GM23338 (cell line): ENCODE data around the gene CHST6. TPM values are rescaled to one million over a fixed set of nuclear protein-coding genes. Genes with fewer than 3 reads are reported as not detected.

Experiments
- ATAC-seq: fragments of 200-7000 bp; cut with Tn5 transposase; 3 replicates; pipeline ENCODE4 v1.9.1; 2020
- DNase-seq: peaks from one replicate; pipeline ENCODE4 v3.0.0-alpha.2; 2015; ENCODE audit warnings: low spot score
- H2AFZ ChIP-seq: fragments of 200-600 bp; sonication (generic); 2 replicates; pipeline ENCODE4 v1.8.0; 2016; ENCODE audit warnings: antibody characterized with exemption, mild to moderate bottlenecking, moderate library complexity
- H3F3A ChIP-seq: fragments of 200-600 bp; sonication (generic); replicated peaks from 2 replicates; pipeline ENCODE4 v1.8.0; 2017; ENCODE audit warnings: antibody characterized with exemption, mixed run types, low read depth
- H3K27ac ChIP-seq: fragments of 200-600 bp; sonication (generic); 2 replicates; pipeline ENCODE4 v1.6.1; 2016; ENCODE audit warnings: low read depth
- H3K27me3 ChIP-seq: fragments of 200-600 bp; sonication (generic); 2 replicates; pipeline ENCODE4 v1.8.0; 2016; ENCODE audit warnings: mild to moderate bottlenecking, mixed run types, moderate library complexity; ENCODE audit not compliant: insufficient read depth
- H3K36me3 ChIP-seq: fragments of 200-600 bp; sonication (generic); 2 replicates; pipeline ENCODE4 v1.8.0; 2016; ENCODE audit warnings: mild to moderate bottlenecking; ENCODE audit not compliant: insufficient read depth
- H3K4me1 ChIP-seq: fragments of 200-600 bp; sonication (generic); 2 replicates; pipeline ENCODE4 v1.8.0; 2016; ENCODE audit warnings: mild to moderate bottlenecking, moderate library complexity; ENCODE audit not compliant: insufficient read depth
- H3K4me2 ChIP-seq: fragments of 200-600 bp; sonication (generic); 2 replicates; pipeline ENCODE4 v1.7.1; 2017; ENCODE audit warnings: mixed run types
- H3K4me3 ChIP-seq: fragments of 200-600 bp; sonication (generic); 2 replicates; pipeline ENCODE4 v1.6.1; 2016; ENCODE audit warnings: mixed run types
- H3K79me2 ChIP-seq: fragments of 200-600 bp; sonication (generic); replicated peaks from 2 replicates; pipeline ENCODE4 v1.8.0; 2017; ENCODE audit warnings: mild to moderate bottlenecking; ENCODE audit not compliant: insufficient read depth
- H3K9me2 ChIP-seq: fragments of 200-600 bp; sonication (generic); 2 replicates; pipeline ENCODE4 v1.8.0; 2017; ENCODE audit not compliant: insufficient read depth
- H4K20me1 ChIP-seq: fragments of 200-600 bp; sonication (generic); replicated peaks from 2 replicates; pipeline ENCODE4 v1.8.0; 2017; ENCODE audit warnings: mild to moderate bottlenecking; ENCODE audit not compliant: insufficient read depth
- H3K27ac Mint-ChIP-seq: 2 replicates; pipeline ENCODE4 v1.8.0; 2020; ENCODE audit warnings: inconsistent platforms, mild to moderate bottlenecking, moderate library complexity, mixed read lengths
- H3K27me3 Mint-ChIP-seq: 3 replicates; pipeline ENCODE4 v1.8.0; 2022; ENCODE audit warnings: low read depth, mild to moderate bottlenecking, moderate library complexity, mixed read lengths, inconsistent platforms; ENCODE audit not compliant: insufficient read depth, poor library complexity
- H3K36me3 Mint-ChIP-seq: 3 replicates; pipeline ENCODE4 v1.8.0; 2021; ENCODE audit warnings: low read depth, mild to moderate bottlenecking, inconsistent platforms, moderate library complexity, mixed read lengths
- H3K4me1 Mint-ChIP-seq: 3 replicates; pipeline ENCODE4 v1.8.0; 2020; ENCODE audit warnings: mild to moderate bottlenecking, inconsistent platforms, mixed read lengths
- H3K4me3 Mint-ChIP-seq: 3 replicates; pipeline ENCODE4 v1.8.0; 2021; ENCODE audit warnings: moderate library complexity, mild to moderate bottlenecking, inconsistent platforms, mixed read lengths
- H3K9me3 Mint-ChIP-seq: 3 replicates; pipeline ENCODE4 v1.8.0; 2020; ENCODE audit warnings: moderate library complexity, mild to moderate bottlenecking, inconsistent platforms, mixed read lengths
- CREB1 ChIP-seq: fragments of 250-450 bp; sonication (Bioruptor Pico); IDR thresholded peaks from 2 replicates; pipeline ENCODE4 v1.5.0; 2020; ENCODE audit warnings: low read depth, mild to moderate bottlenecking, moderate library complexity
- EZH2phosphoT487 ChIP-seq: fragments of 200-600 bp; sonication (generic); IDR thresholded peaks from one replicate; pipeline ENCODE4 v1.8.1; 2018; ENCODE audit warnings: antibody characterized with exemption; ENCODE audit not compliant: unreplicated experiment
- POLR2AphosphoS5 ChIP-seq: IDR thresholded peaks from 2 replicates; pipeline ENCODE4 v1.6.1; 2016; ENCODE audit warnings: antibody characterized with exemption, low read depth
- ZNF462 ChIP-seq: fragments of 250-450 bp; sonication (Bioruptor Pico); IDR thresholded peaks from 2 replicates; pipeline ENCODE4 v1.5.0; 2020; ENCODE audit warnings: mild to moderate bottlenecking, moderate library complexity
- polyA plus RNA-seq: library from polyadenylated mRNA; unstranded; fragments of >200 nt; fragmentation: Nextera tagmentation; extraction: Ambion mirVana; gene quantifications from 2 replicates; pipeline ENCODE4 v1.2.1, GENCODE V29; 2016
- total RNA-seq: library from RNA; depleted of rRNA; stranded (reverse); fragments of >200 nt; shearing (Covaris generic); gene quantifications from 2 replicates; pipeline ENCODE4 v1.2.3, GENCODE V29; 2014
- TF ChIP-seq, protein P1 (sequence below), 2 experiments: fragments of 200-600 bp in 1 of 2; sonication (generic) in 1 of 2; conservative IDR thresholded peaks; 2 replicates each; pipeline versions ENCODE4 v1.5.1 to v1.6.1; 2016 to 2017; ENCODE audit warnings: antibody characterized with exemption in 2 of 2, low read depth in 2 of 2, mild to moderate bottlenecking in 2 of 2, moderate library complexity in 1 of 2

The CHST6 gene
- total and polyA plus RNA-seq, 2 experiments from 2014 or later: 2.7 to 22.2 TPM

GRCh38 chr16:75532142-75532765 lies 37.0 kb upstream of the CHST6 start:
- DNase-seq: no peak
- no peak overlapping the region for H3K27ac ChIP-seq
- TF ChIP-seq EZH2phosphoT487 (no peak), CREB1 (CRISPR knock-in tag) (no peak), POLR2AphosphoS5 (no peak), ZNF462 (CRISPR knock-in tag) (no peak)
- TF ChIP-seq, protein P1, sequence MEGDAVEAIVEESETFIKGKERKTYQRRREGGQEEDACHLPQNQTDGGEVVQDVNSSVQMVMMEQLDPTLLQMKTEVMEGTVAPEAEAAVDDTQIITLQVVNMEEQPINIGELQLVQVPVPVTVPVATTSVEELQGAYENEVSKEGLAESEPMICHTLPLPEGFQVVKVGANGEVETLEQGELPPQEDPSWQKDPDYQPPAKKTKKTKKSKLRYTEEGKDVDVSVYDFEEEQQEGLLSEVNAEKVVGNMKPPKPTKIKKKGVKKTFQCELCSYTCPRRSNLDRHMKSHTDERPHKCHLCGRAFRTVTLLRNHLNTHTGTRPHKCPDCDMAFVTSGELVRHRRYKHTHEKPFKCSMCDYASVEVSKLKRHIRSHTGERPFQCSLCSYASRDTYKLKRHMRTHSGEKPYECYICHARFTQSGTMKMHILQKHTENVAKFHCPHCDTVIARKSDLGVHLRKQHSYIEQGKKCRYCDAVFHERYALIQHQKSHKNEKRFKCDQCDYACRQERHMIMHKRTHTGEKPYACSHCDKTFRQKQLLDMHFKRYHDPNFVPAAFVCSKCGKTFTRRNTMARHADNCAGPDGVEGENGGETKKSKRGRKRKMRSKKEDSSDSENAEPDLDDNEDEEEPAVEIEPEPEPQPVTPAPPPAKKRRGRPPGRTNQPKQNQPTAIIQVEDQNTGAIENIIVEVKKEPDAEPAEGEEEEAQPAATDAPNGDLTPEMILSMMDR (conservative IDR thresholded peaks at IDR 0.05; ENCODE audit: low read depth in 2 of 2): no peak
- H3K36me3 Mint-ChIP-seq: no peaks in the 10 kb centered on the region
- H3K9me3 Mint-ChIP-seq: no peaks in the 10 kb centered on the region
- no peak for ATAC-seq
- H3K36me3 ChIP-seq: no peaks in the 10 kb centered on the region
- no peak overlapping the region for H3K4me3 Mint-ChIP-seq
- no peaks in the 10 kb centered on the region for H3K79me2 ChIP-seq
- peaks cover 12% of the 10 kb centered on the region for H3K27me3 Mint-ChIP-seq
- no peaks in the 10 kb centered on the region for H3F3A ChIP-seq
- H3K9me2 ChIP-seq: no peaks in the 10 kb centered on the region
- H3K27ac Mint-ChIP-seq: no peak overlapping the region
- H3K27me3 ChIP-seq: no peaks in the 10 kb centered on the region
- H3K4me2 ChIP-seq: no peak overlapping the region
- 0 out of 2 replicates have a peak, but pooled peaks cover 5% of the 10 kb centered on the region for H3K4me1 ChIP-seq
- no peaks in the 10 kb centered on the region for H4K20me1 ChIP-seq
- no peak overlapping the region for H3K4me3 ChIP-seq
- no peak overlapping the region for H2AFZ ChIP-seq
- peaks cover 9% of the 10 kb centered on the region; the same call in 1 of the 3 replicates for H3K4me1 Mint-ChIP-seq
